Measurements from ENCODE around the gene SOX8. TPM values are rescaled to one million over a fixed set of nuclear protein-coding genes. Genes with fewer than 3 reads are reported as not detected.

Gene SOX8
- total RNA-seq, 1 donor from 2014 or later, result 6.7 TPM

DNA sequence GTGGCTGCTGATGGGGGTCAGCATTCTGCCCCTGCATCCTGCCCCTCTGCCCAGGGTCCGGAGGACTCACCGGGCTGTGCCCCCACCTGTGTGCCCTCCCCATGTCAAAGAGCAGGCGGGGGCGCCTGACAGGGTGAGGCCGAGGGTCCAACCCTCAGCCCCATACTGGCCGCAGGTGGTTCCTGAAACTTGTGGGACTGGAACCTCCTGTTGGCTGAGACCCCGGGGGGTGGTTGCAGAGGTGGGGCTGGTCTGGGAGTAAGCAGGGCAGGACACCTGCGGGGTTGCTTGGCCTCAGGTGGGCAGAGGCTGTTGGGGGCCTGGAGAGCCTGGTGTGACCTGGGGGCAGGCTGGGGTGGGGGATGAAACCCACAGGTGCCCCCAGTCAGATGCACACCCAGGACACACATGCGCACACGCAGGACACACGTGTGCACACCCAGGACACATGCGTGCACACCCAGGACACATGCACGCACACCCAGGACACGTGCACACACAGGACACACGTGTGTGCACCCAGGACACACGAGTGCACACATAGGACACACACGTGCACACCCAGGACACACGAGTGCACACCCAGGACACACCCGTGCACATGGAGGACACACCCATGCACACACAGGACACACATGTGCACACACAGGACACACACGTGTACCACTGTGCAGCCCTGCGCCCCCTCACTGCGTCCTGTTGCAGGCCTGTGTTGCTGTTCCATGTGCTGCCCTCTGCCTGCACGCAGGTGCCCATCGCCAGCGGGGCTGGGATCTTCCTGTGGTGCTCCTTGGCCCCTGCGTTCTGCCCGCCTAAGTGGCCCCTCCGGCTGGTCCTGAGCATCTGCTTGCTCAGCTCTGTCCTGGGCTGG lies 31.4 kb downstream of the SOX8 start:
- no peak for TF ChIP-seq CTCF (conservative IDR thresholded peaks at IDR 0.05)
- Mint-ChIP-seq H3K27ac (no peak overlapping the region), H3K27me3 (no peaks in the 10 kb centered on the region), H3K36me3 (no peaks in the 10 kb centered on the region), H3K4me3 (no peak overlapping the region), H3K9me3 (no peaks in the 10 kb centered on the region), H3K4me1 (ENCODE audit: unreplicated experiment) (peaks cover 8% of the 10 kb centered on the region)
- DNase-seq (ENCODE audit: extremely low spot score, unreplicated experiment), result no peak

GRCh38 chr16:1013593-1013900 lies 32.0 kb downstream of the SOX8 start:
- H3K9me3 Mint-ChIP-seq, result no peaks in the 10 kb centered on the region
- no peak for TF ChIP-seq CTCF (conservative IDR thresholded peaks at IDR 0.05)
- no peak overlapping the region for H3K4me3 Mint-ChIP-seq
- DNase-seq (ENCODE audit: extremely low spot score, unreplicated experiment), result no peak
- H3K4me1 Mint-ChIP-seq (ENCODE audit: unreplicated experiment), result peaks cover 8% of the 10 kb centered on the region
- no peak overlapping the region for H3K27ac Mint-ChIP-seq
- no peaks in the 10 kb centered on the region for H3K36me3 Mint-ChIP-seq
- peaks cover under 1% of the 10 kb centered on the region for H3K27me3 Mint-ChIP-seq

DNA sequence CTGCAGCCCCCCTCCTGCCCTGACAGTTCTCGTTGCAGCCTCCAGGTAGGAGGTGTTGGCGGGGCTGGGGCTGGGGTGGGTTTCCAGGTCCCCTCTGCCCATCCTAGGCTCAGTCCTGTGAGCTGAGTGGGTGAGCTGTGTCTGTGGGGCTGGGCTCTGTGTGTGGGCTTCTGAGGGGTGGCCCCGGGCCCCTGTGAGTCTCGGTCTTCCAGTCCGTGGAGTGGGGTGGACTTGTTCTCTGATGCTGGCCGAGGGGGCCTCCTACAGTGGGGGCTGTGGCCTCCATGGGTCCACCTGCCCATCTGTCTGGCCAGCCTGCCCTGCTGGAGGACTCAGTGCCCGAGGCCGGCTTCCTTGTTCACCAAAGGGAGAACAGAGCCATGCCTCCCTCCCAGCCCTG lies 32.7 kb downstream of the SOX8 start:
- Mint-ChIP-seq H3K4me3 (no peak overlapping the region), H3K9me3 (no peaks in the 10 kb centered on the region), H3K27ac (no peak overlapping the region), H3K4me1 (ENCODE audit: unreplicated experiment) (peaks cover 12% of the 10 kb centered on the region), H3K36me3 (no peaks in the 10 kb centered on the region), H3K27me3 (peaks cover 4% of the 10 kb centered on the region)
- TF ChIP-seq CTCF (conservative IDR thresholded peaks at IDR 0.05), result no peak
- no peak for DNase-seq (ENCODE audit: extremely low spot score, unreplicated experiment)

GRCh38 chr16:1014771-1015495 lies 33.4 kb downstream of the SOX8 start:
- H3K27ac Mint-ChIP-seq, result peak overlapping the region; percentile 67
- no peak overlapping the region for H3K4me3 Mint-ChIP-seq
- H3K27me3 Mint-ChIP-seq, result peaks cover 4% of the 10 kb centered on the region
- TF ChIP-seq CTCF (conservative IDR thresholded peaks at IDR 0.05), result no peak
- no peak for DNase-seq (ENCODE audit: extremely low spot score, unreplicated experiment)
- H3K4me1 Mint-ChIP-seq (ENCODE audit: unreplicated experiment), result peaks cover 12% of the 10 kb centered on the region
- H3K36me3 Mint-ChIP-seq, result no peaks in the 10 kb centered on the region
- no peaks in the 10 kb centered on the region for H3K9me3 Mint-ChIP-seq

GRCh38 chr16:1018447-1019198 lies 37.1 kb downstream of the SOX8 start:
- peaks cover 4% of the 10 kb centered on the region for H3K27me3 Mint-ChIP-seq
- TF ChIP-seq CTCF (conservative IDR thresholded peaks at IDR 0.05), result no peak
- peaks cover 12% of the 10 kb centered on the region for H3K4me1 Mint-ChIP-seq (ENCODE audit: unreplicated experiment)
- H3K36me3 Mint-ChIP-seq, result no peaks in the 10 kb centered on the region
- no peak overlapping the region for H3K4me3 Mint-ChIP-seq
- H3K27ac Mint-ChIP-seq, result no peak overlapping the region
- no peaks in the 10 kb centered on the region for H3K9me3 Mint-ChIP-seq
- no peak for DNase-seq (ENCODE audit: extremely low spot score, unreplicated experiment)
